Lower leg skin (tissue), 3 donors: Measurements from ENCODE around the gene CALY.

Source experiments
- POLR2A ChIP-seq, 2 donors: fragments of 450-650 bp; IDR thresholded peaks; one replicate each; pipeline ENCODE4 v1.6.1; 2016 to 2017; ENCODE audit warnings: antibody characterized with exemption in 2 of 2, mild to moderate bottlenecking in 1 of 2, moderate library complexity in 1 of 2
- TF ChIP-seq, protein P1 (sequence below), 3 donors: fragments of 450-650 bp; IDR thresholded peaks; one replicate each; pipeline ENCODE4 v1.5.1; 2016; ENCODE audit warnings: antibody characterized with exemption in 3 of 3, mild to moderate bottlenecking in 3 of 3, moderate library complexity in 2 of 3

GRCh38 chr10:133377818-133378250 is 41.1 kb upstream of the CALY start:
- no peak for TF ChIP-seq POLR2A (IDR thresholded peaks at IDR 0.05)
- TF ChIP-seq, protein P1, sequence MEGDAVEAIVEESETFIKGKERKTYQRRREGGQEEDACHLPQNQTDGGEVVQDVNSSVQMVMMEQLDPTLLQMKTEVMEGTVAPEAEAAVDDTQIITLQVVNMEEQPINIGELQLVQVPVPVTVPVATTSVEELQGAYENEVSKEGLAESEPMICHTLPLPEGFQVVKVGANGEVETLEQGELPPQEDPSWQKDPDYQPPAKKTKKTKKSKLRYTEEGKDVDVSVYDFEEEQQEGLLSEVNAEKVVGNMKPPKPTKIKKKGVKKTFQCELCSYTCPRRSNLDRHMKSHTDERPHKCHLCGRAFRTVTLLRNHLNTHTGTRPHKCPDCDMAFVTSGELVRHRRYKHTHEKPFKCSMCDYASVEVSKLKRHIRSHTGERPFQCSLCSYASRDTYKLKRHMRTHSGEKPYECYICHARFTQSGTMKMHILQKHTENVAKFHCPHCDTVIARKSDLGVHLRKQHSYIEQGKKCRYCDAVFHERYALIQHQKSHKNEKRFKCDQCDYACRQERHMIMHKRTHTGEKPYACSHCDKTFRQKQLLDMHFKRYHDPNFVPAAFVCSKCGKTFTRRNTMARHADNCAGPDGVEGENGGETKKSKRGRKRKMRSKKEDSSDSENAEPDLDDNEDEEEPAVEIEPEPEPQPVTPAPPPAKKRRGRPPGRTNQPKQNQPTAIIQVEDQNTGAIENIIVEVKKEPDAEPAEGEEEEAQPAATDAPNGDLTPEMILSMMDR (IDR thresholded peaks at IDR 0.05), result no peak
